Measurements from ENCODE around the gene UBXN11.

- TF ChIP-seq CTCF (IDR thresholded peaks at IDR 0.05), result no peak
- no peak for TF ChIP-seq POLR2A (IDR thresholded peaks at IDR 0.05)
These were observed 3.6 kb downstream of the UBXN11 start for GRCh38 chr1:26302733-26303405.

Measured in body of pancreas (tissue), 4 donors.